ENCODE data around the gene ESYT3. TPM values are rescaled to one million over a fixed set of nuclear protein-coding genes. Genes with fewer than 3 reads are reported as not detected.

The ESYT3 gene
- total RNA-seq, 1 donor from 2014 or later, result not detected

DNA sequence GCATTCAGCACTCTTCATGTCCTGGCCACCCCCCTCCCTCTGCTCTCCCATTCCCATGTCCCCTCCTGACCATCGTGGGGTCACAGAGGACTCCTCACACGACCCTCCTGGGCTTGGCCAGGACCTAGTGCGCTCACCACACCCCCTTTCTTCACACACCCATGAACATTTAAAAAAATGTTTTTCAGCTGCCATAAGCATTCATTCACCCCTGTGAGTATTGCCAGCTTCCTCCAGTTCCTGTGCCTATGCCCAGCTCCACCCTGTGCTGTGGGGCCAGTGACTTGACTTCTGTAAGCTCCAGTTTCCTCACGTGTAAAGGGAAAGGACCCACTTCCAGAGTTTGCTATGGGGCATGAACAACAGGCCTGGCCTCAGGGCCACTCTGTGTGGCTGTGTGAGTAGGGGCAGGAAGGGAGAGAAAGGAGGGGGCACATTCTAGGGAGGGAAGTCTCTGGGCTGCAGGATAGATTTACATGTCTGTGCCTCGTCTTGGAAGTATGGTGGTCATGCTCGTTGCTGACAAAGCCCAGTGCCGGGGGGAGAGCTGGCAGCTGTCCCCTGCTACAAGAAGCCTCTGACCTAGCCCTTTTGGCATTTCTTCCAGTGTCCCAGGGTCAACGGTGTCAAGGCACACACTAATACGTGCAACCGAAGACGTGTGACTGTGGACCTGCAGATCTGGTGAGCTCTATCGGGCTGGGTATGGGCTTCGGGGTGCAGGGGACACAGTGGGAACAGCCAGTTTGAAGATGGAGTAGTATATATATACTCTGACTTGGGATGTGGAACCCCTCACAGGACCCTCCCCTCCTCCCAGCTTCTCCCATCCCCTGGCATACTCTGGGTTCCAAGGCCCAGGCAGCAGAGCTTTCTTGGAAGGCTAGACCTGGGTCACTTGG, 22.8 kb downstream of the ESYT3 start:
- Mint-ChIP-seq H3K4me3 (ENCODE audit: unreplicated experiment) (no peak overlapping the region), H3K4me1 (ENCODE audit: unreplicated experiment) (no peaks in the 10 kb centered on the region), H3K9me3 (ENCODE audit: unreplicated experiment) (no peaks in the 10 kb centered on the region), H3K27me3 (ENCODE audit: unreplicated experiment) (peaks cover 15% of the 10 kb centered on the region), H3K27ac (ENCODE audit: unreplicated experiment) (no peak overlapping the region), H3K36me3 (ENCODE audit: low read depth, unreplicated experiment) (no peaks in the 10 kb centered on the region)
- TF ChIP-seq, protein P1, sequence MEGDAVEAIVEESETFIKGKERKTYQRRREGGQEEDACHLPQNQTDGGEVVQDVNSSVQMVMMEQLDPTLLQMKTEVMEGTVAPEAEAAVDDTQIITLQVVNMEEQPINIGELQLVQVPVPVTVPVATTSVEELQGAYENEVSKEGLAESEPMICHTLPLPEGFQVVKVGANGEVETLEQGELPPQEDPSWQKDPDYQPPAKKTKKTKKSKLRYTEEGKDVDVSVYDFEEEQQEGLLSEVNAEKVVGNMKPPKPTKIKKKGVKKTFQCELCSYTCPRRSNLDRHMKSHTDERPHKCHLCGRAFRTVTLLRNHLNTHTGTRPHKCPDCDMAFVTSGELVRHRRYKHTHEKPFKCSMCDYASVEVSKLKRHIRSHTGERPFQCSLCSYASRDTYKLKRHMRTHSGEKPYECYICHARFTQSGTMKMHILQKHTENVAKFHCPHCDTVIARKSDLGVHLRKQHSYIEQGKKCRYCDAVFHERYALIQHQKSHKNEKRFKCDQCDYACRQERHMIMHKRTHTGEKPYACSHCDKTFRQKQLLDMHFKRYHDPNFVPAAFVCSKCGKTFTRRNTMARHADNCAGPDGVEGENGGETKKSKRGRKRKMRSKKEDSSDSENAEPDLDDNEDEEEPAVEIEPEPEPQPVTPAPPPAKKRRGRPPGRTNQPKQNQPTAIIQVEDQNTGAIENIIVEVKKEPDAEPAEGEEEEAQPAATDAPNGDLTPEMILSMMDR (IDR thresholded peaks at IDR 0.05; ENCODE audit: unreplicated experiment), result no peak
- no peak for DNase-seq (ENCODE audit: low spot score)

DNA sequence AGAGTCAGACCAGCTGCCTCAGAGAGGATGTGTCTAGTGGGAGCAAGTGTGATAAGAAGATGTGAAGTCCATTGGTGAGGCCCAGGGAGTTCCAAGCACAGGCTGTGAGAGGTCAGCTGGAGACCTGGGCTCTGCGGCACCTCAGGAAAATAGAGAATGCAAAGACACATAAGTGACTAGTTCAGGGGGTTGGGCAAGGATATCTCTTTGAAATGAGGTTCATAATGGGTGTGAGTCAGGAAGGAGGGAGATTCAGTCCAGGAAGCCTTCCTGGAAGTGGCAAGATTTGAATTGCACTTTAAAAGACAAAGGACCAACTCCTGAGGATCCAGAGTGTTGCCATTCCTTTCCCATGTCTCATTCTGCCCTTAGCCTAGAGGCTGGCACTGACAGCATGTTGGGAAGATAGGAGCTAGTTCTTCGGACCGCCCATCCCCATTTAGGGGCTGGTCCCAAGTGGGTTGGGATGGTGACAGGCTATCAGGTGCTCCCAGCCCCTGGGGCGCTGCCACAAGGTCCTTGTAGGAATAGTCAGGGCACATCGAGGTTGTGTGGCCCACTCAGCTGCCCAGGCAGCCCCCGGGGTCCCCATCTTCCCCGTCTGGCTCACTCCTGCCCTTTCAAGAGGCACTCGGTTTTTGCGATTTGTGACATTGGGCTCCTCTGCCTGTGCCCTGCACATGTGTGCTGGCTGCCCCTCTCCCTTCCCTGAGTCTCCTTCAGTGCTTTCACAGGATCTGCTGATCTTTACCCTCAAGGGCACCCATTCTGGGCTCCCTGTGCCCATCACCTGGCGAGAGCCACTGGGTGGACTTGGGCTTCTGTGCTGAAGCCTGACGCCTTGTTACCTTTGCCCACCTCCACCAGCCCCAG, 23.7 kb downstream of the ESYT3 start:
- Mint-ChIP-seq H3K36me3 (ENCODE audit: low read depth, unreplicated experiment) (no peaks in the 10 kb centered on the region), H3K4me1 (ENCODE audit: unreplicated experiment) (no peaks in the 10 kb centered on the region), H3K27ac (ENCODE audit: unreplicated experiment) (no peak overlapping the region), H3K9me3 (ENCODE audit: unreplicated experiment) (no peaks in the 10 kb centered on the region), H3K4me3 (ENCODE audit: unreplicated experiment) (no peak overlapping the region), H3K27me3 (ENCODE audit: unreplicated experiment) (peaks cover 15% of the 10 kb centered on the region)
- DNase-seq (ENCODE audit: low spot score), result no peak
- TF ChIP-seq, protein P1 (IDR thresholded peaks at IDR 0.05; ENCODE audit: unreplicated experiment), result no peak

DNA sequence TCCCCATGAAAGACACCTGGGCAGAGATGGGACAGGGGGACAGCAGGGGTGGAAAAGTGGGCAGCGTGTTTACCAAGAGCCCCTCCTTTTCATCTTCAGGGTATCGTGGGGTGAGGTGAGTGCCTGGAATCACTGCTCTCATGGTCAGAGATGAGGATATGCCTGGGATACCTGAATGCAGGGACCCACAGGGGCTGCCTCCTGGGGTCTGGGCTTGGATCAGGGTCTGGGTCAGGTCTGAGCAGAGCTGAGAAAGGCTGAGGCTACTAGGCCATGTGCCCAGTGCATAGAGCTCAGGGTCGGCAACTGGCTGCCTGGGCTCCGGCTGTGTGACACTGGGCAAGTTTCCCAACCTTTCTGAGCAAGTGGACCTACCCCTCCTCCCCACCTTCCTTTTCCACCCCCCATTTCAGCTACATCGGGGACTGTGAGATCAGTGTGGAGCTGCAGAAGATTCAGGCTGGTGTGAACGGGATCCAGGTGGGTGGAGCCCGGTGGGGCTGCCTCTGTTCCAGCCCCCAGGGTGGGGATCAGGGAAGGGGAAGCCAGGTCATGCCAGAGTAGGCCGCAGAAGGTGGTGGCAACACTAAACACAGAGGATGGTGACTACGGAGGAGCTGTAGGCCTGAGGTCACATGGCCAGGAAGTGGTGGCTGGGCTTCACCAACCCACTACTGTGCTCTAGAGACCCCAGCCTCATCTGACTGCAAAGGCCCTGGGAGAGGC, 24.5 kb downstream of the ESYT3 start:
- no peak overlapping the region for H3K27ac Mint-ChIP-seq (ENCODE audit: unreplicated experiment)
- H3K4me3 Mint-ChIP-seq (ENCODE audit: unreplicated experiment), result no peak overlapping the region
- H3K9me3 Mint-ChIP-seq (ENCODE audit: unreplicated experiment), result no peaks in the 10 kb centered on the region
- no peaks in the 10 kb centered on the region for H3K4me1 Mint-ChIP-seq (ENCODE audit: unreplicated experiment)
- H3K36me3 Mint-ChIP-seq (ENCODE audit: low read depth, unreplicated experiment), result no peaks in the 10 kb centered on the region
- DNase-seq (ENCODE audit: low spot score), result no peak
- TF ChIP-seq, protein P1 (IDR thresholded peaks at IDR 0.05; ENCODE audit: unreplicated experiment), result no peak
- H3K27me3 Mint-ChIP-seq (ENCODE audit: unreplicated experiment), result peaks cover 14% of the 10 kb centered on the region

DNA sequence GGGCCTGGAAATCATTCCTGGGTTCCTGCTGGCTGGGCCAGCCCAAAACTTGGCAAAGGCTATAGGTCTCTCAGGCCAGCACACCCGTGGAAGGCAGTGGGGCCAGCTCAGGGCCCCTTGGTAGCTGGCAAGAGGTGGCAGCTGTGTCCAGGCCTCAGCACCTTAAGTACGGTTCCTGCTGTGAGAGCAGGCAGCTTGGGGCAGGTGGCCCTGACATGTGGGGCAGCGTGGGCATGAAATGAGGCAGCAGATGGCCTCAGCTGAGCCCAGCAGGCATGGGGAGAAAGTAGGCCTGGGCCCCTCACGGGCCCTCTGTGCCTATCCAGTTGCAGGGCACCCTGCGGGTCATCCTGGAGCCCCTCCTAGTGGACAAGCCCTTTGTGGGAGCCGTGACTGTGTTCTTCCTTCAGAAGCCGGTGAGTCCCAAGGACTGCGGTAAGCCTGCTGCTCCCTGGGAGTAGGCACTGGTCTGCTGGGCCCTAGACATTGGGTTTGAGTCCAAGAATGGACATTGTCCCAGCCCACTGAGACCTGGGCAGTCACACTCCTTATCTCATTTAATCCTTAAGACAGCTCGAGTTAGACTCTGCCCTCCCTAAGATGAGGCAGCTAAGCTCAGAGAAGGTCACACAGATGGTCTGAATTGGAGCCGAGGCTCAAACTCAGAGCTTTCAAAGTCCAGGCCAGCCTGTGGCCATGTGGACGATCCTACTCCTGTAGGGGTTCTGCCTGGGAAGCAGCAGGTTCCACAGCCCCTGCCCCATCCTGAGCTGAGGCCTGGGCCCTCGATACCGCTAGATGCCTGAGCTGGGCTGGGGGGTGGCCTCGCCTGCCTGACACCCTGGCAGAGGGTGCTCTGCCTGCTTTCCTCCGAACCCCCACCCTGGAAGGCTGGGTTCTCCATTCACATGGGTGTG, 25.5 kb downstream of the ESYT3 start:
- H3K27ac Mint-ChIP-seq (ENCODE audit: unreplicated experiment), result no peak overlapping the region
- DNase-seq (ENCODE audit: low spot score), result no peak
- H3K27me3 Mint-ChIP-seq (ENCODE audit: unreplicated experiment), result peaks cover 12% of the 10 kb centered on the region
- no peaks in the 10 kb centered on the region for H3K9me3 Mint-ChIP-seq (ENCODE audit: unreplicated experiment)
- H3K4me1 Mint-ChIP-seq (ENCODE audit: unreplicated experiment), result no peaks in the 10 kb centered on the region
- TF ChIP-seq, protein P1 (IDR thresholded peaks at IDR 0.05; ENCODE audit: unreplicated experiment), result no peak
- no peaks in the 10 kb centered on the region for H3K36me3 Mint-ChIP-seq (ENCODE audit: low read depth, unreplicated experiment)
- no peak overlapping the region for H3K4me3 Mint-ChIP-seq (ENCODE audit: unreplicated experiment)

All from endothelial cell (in vitro differentiated cells).